ENCODE measurements around the gene FAM13A. TPM values are rescaled to one million over a fixed set of nuclear protein-coding genes. Genes with fewer than 3 reads are reported as not detected.

Gene FAM13A
- total and polyA plus RNA-seq, 2 experiments from 2014 or later, result 5.3 to 6.6 TPM

- Histone ChIP-seq H3K9me2 (ENCODE audit: insufficient read depth) (no peaks in the 10 kb centered on the region), H3F3A (ENCODE audit: insufficient read depth) (no peaks in the 10 kb centered on the region), H3K4me1 (ENCODE audit: insufficient read depth) (no peaks in the 10 kb centered on the region), H3K36me3 (ENCODE audit: low read depth) (no peaks in the 10 kb centered on the region), H4K20me1 (ENCODE audit: insufficient read depth) (no peaks in the 10 kb centered on the region), H2AFZ (no peak overlapping the region), H3K9ac (no peak overlapping the region), H3K9me3 (ENCODE audit: low read depth) (no peaks in the 10 kb centered on the region), H3K79me2 (ENCODE audit: insufficient read depth) (0 out of 2 replicates have a peak, but pooled peaks cover 5% of the 10 kb centered on the region), H3K4me2 (ENCODE audit: unreplicated experiment) (no peak overlapping the region), H3K27ac (no peak overlapping the region), H3K4me3 (no peak overlapping the region), H3K27me3 (replicated peaks; ENCODE audit: insufficient read depth) (no peaks in the 10 kb centered on the region)
- no peak for TF ChIP-seq EZH2phosphoT487 (IDR thresholded peaks at IDR 0.05; ENCODE audit: insufficient read depth, low read depth)
- no peak for TF ChIP-seq EZH2 (IDR thresholded peaks at IDR 0.05; ENCODE audit: insufficient read depth, poor library complexity, severe bottlenecking)
- 91 to 95% methylated on average over 2 of the region's 2 CpGs for WGBS, 2 experiments (ENCODE audit: low coverage in 1 of 2, low lambda C conversion rate in 2 of 2, missing lambda C conversion rate in 2 of 2)
- in situ Hi-C loops (cut with MboI), result loop anchor here (10.0 kb wide), 1 partner anchor 332 kb away; no protein-coding TSS in a partner anchor
- DNase-seq, result no peak
Observed at GRCh38 chr4:89036535-89036934, 20.4 kb downstream of the FAM13A start.

DNA sequence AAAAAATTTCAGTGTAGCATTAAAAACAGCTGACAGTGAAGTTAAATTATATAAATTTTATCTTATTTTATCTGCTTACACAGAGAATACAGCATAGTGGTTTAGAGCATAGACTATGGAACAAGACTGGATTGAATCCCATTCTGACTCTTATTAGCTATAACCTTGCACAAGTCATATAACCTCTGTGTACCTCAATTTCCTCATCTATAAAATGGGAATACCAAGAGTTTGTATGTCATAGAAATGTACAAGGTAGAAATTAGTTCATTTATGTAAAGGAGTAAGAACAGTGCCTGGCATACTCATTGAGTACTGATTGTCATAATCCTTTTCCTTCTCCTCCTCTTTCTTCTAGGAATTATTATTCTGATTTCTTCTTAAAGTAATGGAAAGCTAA, 25.7 kb downstream of the FAM13A start:
- H4K20me1 ChIP-seq (ENCODE audit: insufficient read depth), result no peaks in the 10 kb centered on the region
- H2AFZ ChIP-seq, result no peak overlapping the region
- H3K9me3 ChIP-seq (ENCODE audit: low read depth), result no peaks in the 10 kb centered on the region
- H3K27me3 ChIP-seq (replicated peaks; ENCODE audit: insufficient read depth), result no peaks in the 10 kb centered on the region
- H3K79me2 ChIP-seq (ENCODE audit: insufficient read depth), result 0 out of 2 replicates have a peak, but pooled peaks cover 5% of the 10 kb centered on the region
- in situ Hi-C loops (cut with MboI), result loop anchor here (10.0 kb wide), 1 partner anchor 326 kb away; no protein-coding TSS in a partner anchor
- H3K27ac ChIP-seq, result no peak overlapping the region
- H3K4me3 ChIP-seq, result no peak overlapping the region
- no peak overlapping the region for H3K9ac ChIP-seq
- H3F3A ChIP-seq (ENCODE audit: insufficient read depth), result no peaks in the 10 kb centered on the region
- no peaks in the 10 kb centered on the region for H3K9me2 ChIP-seq (ENCODE audit: insufficient read depth)
- DNase-seq, result no peak
- no peaks in the 10 kb centered on the region for H3K36me3 ChIP-seq (ENCODE audit: low read depth)
- H3K4me1 ChIP-seq (ENCODE audit: insufficient read depth), result no peaks in the 10 kb centered on the region
- H3K4me2 ChIP-seq (ENCODE audit: unreplicated experiment), result no peak overlapping the region
- TF ChIP-seq EZH2 (IDR thresholded peaks at IDR 0.05; ENCODE audit: insufficient read depth, poor library complexity, severe bottlenecking) (no peak), EZH2phosphoT487 (IDR thresholded peaks at IDR 0.05; ENCODE audit: insufficient read depth, low read depth) (no peak)

- DNase-seq, result no peak
- Histone ChIP-seq H3K4me2 (ENCODE audit: unreplicated experiment) (no peak overlapping the region), H3K9me2 (ENCODE audit: insufficient read depth) (no peaks in the 10 kb centered on the region), H3K27ac (no peak overlapping the region), H3K36me3 (ENCODE audit: low read depth) (no peaks in the 10 kb centered on the region), H4K20me1 (ENCODE audit: insufficient read depth) (no peaks in the 10 kb centered on the region), H3K9ac (no peak overlapping the region), H3K4me1 (ENCODE audit: insufficient read depth) (no peaks in the 10 kb centered on the region), H2AFZ (no peak overlapping the region), H3K4me3 (no peak overlapping the region), H3K27me3 (replicated peaks; ENCODE audit: insufficient read depth) (no peaks in the 10 kb centered on the region), H3F3A (ENCODE audit: insufficient read depth) (no peaks in the 10 kb centered on the region), H3K79me2 (ENCODE audit: insufficient read depth) (no peaks in the 10 kb centered on the region), H3K9me3 (ENCODE audit: low read depth) (no peaks in the 10 kb centered on the region)
- in situ Hi-C loops (cut with MboI), result loop anchor here (10.0 kb wide), 1 partner anchor 495 kb away; no protein-coding TSS in a partner anchor
- 97% methylated on average over 4 of the region's 4 CpGs for WGBS, 2 experiments (ENCODE audit: low coverage in 1 of 2, low lambda C conversion rate in 2 of 2, missing lambda C conversion rate in 2 of 2)
- TF ChIP-seq EZH2 (IDR thresholded peaks at IDR 0.05; ENCODE audit: insufficient read depth, poor library complexity, severe bottlenecking) (no peak), EZH2phosphoT487 (IDR thresholded peaks at IDR 0.05; ENCODE audit: insufficient read depth, low read depth) (no peak)
Observed at GRCh38 chr4:89029591-89029990, 27.4 kb downstream of the FAM13A start.

GRCh38 chr4:89026542-89026941, 30.4 kb downstream of the FAM13A start:
- no peak for DNase-seq
- no peaks in the 10 kb centered on the region for H3K36me3 ChIP-seq (ENCODE audit: low read depth)
- 84 to 85% methylated on average over 3 of the region's 3 CpGs for WGBS, 2 experiments (ENCODE audit: low coverage in 1 of 2, low lambda C conversion rate in 2 of 2, missing lambda C conversion rate in 2 of 2)

More at GRCh38 chr4:89026542-89026941, 30.4 kb downstream of the FAM13A start:
- Histone ChIP-seq H2AFZ (no peak overlapping the region), H4K20me1 (ENCODE audit: insufficient read depth) (no peaks in the 10 kb centered on the region), H3K27me3 (replicated peaks; ENCODE audit: insufficient read depth) (no peaks in the 10 kb centered on the region), H3F3A (ENCODE audit: insufficient read depth) (no peaks in the 10 kb centered on the region), H3K9ac (no peak overlapping the region), H3K4me2 (ENCODE audit: unreplicated experiment) (no peak overlapping the region), H3K4me1 (ENCODE audit: insufficient read depth) (no peaks in the 10 kb centered on the region), H3K9me2 (ENCODE audit: insufficient read depth) (no peaks in the 10 kb centered on the region), H3K4me3 (no peak overlapping the region), H3K79me2 (ENCODE audit: insufficient read depth) (no peaks in the 10 kb centered on the region), H3K9me3 (ENCODE audit: low read depth) (no peaks in the 10 kb centered on the region), H3K27ac (no peak overlapping the region)
- in situ Hi-C loops (cut with MboI), result loop anchor here (10.0 kb wide), 1 partner anchor 492 kb away; no protein-coding TSS in a partner anchor
- TF ChIP-seq EZH2phosphoT487 (IDR thresholded peaks at IDR 0.05; ENCODE audit: insufficient read depth, low read depth), result no peak
- TF ChIP-seq EZH2 (IDR thresholded peaks at IDR 0.05; ENCODE audit: insufficient read depth, poor library complexity, severe bottlenecking), result no peak
